Inferior parietal cortex (tissue), 1 donor: ENCODE data around the gene CLN5.
"Not testable (repeated sequence)": the region's sequence is repeated elsewhere in the genome, so short reads cannot be mapped to it uniquely, and the experiment has no call there.

Experiments used
- DNase-seq: peaks from one replicate; pipeline ENCODE4 v3.0.0-alpha.2; 2016; ENCODE audit errors: extremely low spot score

Gene CLN5

GRCh38 chr13:76975863-76976262 lies 16.0 kb upstream of the CLN5 start:
- no peak for DNase-seq

DNA sequence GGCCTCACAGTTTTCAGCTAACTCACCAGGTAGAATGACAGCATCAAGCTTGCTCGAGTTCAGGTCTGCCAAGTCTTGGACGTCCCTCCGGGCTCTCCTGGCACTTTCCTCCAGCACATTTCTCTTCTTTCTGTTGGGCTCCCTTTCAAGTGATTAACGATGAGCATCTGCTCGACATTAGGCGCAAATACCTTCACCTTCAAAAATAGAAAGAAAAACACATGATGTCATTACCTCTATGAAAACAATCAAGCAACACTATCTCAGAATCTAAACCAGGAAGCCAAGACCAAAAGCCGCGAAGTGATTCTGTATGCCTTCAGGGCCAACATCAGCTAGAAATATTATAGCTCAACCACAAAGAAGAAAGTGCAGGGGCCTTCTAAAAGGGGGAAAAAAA lies 15.4 kb upstream of the CLN5 start:
- no peak for DNase-seq

DNA sequence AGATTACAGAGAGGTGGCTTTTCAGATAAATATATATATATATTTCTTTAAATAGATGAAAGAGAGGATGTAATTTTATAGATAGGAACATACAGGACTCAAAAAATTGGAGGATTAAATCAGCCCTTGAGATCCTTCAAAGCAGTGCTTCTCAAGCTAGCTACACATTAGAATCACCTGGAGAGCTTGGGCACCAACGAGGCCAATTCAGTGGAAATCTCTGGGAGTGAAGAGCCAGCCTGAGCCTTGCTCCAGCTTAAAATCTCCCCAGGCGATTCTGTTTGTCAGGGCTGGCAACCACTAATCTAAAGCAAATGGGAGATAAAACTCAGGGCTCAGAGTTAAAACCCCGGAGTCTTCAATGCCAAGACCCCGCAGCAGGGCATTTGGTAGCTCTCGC lies 15.0 kb upstream of the CLN5 start:
- no peak for DNase-seq

GRCh38 chr13:76980075-76980718 lies 11.7 kb upstream of the CLN5 start:
- DNase-seq: peak; percentile 62

DNA sequence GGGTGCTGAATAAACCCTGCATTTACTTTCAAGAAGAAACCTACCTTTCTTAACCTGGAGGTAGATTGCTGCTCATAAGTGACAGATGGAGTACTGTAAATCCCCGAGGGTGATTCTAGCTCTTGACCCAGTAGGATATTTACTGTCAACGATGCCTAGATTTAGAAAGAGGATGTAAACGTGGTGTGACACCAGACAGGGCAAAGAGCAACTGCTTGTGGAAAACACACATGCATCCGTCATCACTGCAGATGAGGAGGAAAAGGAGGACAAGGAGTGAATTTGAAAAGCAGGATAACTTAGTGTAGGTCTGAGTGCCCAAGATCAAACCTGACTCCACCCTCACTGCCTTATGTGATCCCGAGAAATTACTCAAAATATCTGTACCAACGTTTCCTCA lies 9.8 kb upstream of the CLN5 start:
- DNase-seq: no peak

GRCh38 chr13:76983676-76984075 lies 8.2 kb upstream of the CLN5 start:
- DNase-seq: no peak

DNA sequence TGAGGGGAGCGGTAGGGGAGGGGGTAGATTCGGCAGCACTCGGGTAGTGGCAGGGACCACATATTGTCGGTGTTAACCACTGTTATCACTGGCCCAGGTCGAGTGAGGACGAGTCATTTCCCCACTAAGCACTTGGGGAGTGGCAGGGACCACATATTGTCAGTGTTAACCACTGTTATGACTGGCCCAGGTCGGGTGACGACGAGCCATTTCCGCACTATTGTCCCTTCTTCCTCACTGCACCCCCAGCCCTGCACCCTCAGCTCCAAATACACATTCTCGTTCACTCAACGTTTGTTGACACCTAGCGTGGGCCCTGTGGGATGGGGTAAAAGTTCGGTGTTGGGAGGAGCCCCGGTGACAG lies 467 bp upstream of the CLN5 start:
- no peak for DNase-seq

DNA sequence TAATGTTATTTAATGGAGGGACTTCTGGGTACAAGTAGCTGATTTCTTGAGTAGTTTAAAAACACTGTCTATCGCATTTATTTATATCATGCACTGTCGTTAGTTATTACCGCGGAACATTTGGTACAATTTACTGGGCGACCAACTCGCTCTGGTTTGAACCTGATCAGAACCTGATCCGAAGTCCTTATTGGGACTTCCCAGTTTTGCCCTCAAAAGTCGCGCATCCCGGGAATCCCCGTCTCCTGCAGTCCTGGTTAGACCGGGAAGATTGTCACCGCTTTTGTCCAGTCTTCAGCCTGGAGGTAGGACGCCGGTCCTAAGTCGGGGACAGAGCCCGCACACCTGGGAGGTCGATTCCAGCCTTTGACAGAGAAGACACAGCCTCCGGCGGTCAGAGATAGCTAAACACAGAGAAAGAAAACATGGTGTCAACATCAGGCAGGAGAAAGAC lies 694 bp downstream of the CLN5 start:
- peak; percentile 58 for DNase-seq

DNA sequence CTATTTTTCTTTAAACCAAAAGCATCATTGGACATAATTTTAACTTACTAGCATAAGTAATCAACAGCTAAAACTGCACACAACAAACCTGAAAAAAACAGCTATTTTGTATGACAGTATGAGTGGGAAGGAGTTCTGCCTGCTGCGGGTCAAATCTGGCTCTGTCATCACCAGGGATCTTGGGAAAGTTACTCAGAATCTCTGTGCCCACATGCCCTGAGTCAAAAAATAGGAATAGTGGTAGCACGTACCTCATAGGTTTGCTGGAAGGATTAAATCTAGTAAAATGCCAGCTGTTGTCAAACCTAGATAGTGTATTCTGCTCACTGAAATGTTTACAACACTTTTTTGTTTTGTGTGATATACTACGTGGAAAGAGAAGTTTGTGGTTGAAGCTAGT lies 1.1 kb downstream of the CLN5 start:
- DNase-seq: peak; percentile 38

- no peak for DNase-seq
Measured at GRCh38 chr13:76993473-76993872, 1.6 kb downstream of the CLN5 start.

- DNase-seq: no peak
Measured at GRCh38 chr13:76994281-76994680, 2.4 kb downstream of the CLN5 start.

DNA sequence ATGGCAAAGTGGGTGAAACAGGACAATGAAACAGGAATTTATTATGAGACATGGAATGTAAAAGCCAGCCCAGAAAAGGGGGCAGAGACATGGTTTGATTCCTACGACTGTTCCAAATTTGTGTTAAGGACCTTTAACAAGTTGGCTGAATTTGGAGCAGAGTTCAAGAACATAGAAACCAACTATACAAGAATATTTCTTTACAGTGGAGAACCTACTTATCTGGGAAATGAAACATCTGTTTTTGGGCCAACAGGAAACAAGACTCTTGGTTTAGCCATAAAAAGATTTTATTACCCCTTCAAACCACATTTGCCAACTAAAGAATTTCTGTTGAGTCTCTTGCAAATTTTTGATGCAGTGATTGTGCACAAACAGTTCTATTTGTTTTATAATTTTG lies 8.6 kb downstream of the CLN5 start:
- no peak for DNase-seq

- no peak for DNase-seq
Measured at GRCh38 chr13:77001540-77001939, 9.7 kb downstream of the CLN5 start.

GRCh38 chr13:77001963-77002587 lies 10.2 kb downstream of the CLN5 start:
- DNase-seq: no peak

- DNase-seq: no peak
Measured at GRCh38 chr13:77002590-77003190, 10.8 kb downstream of the CLN5 start.

DNA sequence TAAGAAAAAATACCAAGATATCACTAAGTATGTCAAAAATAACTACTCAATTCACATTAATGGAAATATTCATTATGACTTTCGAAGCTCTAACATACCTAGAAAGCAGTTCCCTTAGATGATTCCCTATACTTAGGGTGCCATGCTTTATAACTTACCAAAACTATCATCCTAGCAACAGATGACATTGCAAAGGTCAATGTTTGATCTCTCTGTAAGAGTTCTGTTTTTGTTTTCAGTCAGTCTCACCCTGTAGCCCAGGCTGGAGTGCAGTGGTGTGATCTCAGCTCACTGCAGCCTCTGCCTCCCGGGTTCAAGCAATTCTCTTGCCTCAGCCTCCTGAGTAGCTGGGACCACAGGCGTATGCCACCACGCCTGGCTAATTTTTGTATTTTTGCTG lies 16.5 kb downstream of the CLN5 start:
- not testable (repeated sequence) for DNase-seq

- no peak for DNase-seq
Measured at GRCh38 chr13:77009011-77009410, 17.1 kb downstream of the CLN5 start.

DNA sequence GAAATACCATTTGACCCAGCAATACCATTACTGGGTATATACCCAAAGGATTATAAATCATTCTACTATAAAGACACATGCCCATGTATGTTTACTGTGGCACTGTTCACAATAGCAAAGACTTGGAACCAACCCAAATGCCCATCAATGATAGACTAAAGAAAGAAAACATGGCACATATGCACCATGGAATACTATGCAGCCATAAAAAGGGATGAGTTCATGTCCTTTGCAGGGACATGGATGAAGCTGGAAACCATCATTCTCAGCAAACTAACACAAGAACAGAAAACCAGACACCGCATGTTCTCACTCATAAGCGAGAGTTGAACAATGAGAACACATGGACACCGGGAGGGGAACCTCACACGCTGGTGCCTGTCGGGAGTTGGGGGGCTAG lies 17.8 kb downstream of the CLN5 start:
- not testable (repeated sequence) for DNase-seq

- DNase-seq: no peak
Measured at GRCh38 chr13:77013853-77014542, 22.1 kb downstream of the CLN5 start.

DNA sequence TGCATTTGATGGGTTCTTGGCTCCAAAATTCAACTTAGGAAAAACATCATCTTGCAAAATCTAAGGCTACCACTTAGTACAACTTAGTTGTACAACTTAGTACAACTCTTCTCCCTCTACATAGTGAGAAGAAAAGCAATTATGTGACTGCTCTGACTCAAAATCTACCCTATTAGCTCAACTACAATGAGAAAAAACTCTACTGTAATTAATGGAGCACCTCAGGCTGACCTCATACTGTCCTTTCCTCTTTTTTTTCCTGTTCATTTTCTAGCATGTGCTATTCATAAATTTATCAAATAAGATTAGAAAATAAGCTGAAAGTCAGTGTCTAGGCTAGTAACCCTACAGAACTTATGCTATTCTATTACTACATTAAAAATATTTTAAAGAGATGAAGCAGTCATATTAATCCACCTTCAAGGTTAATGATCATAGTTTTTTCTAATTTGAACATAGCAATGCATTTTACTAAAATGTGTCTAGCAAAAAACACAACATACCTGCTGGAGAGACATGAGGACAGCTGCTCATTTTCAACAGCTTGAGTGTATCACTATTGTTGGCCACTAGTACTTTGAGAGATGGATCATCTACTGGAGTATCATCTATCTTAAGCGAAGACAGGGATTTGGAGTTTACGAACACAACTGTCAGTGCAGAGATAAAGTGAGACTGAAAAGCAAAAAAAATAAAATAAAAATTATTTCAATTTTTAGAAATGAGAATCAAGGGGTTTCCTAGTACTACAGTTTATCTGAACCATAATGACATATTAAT lies 23.2 kb downstream of the CLN5 start:
- DNase-seq: no peak

DNA sequence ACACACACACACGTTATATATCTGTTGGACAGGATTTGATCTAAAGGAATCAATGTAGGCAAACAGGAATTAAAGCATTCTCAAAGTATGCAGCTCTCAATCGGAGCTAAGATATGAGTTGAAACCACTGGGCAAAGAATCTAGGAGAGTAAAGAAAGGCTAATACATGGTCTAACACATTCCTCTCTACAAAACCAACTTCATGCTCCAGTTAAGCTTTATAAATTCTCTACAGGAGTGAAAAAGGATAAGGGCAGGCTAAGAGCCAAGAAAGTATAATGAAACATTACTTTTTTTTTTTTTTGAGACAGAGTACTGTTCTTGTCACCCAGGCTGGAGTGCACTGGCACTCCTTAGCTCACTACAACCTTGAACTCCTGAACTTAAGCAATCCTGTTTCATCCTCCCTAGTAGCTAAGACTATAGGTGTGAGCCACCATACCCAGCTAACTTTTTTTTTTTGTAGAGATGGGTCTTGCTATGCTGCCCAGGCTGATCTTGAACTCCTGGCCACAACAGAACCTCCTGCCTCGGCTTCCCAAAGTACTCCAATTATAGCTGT lies 24.5 kb downstream of the CLN5 start:
- DNase-seq: no peak
